ENCODE data around the gene SDR39U1. TPM values are rescaled to one million over a fixed set of nuclear protein-coding genes. Genes with fewer than 3 reads are reported as not detected.

SDR39U1 gene
- total RNA-seq, 4 donors from 2014 or later, result 16.1 to 36.0 (median 20.4) TPM

- Histone ChIP-seq H3K4me1 (peaks cover 30 to 72% (median 42%) of the 10 kb centered on the region in 3 donors), H3K27me3 (no peaks in the 10 kb centered on the region), H3K36me3 (peaks cover 30 to 84% (median 37%) of the 10 kb centered on the region in 3 donors), H3K4me3 (no peak overlapping the region), H3K27ac (peak overlapping the region in 2 of 4 donors; percentile 2 to 70), H3K9me3 (no peaks in the 10 kb centered on the region)
- 74 to 87% methylated on average over 3 of the region's 3 CpGs for WGBS, 2 donors
- DNase-seq, result no peak
- TF ChIP-seq, protein P1, sequence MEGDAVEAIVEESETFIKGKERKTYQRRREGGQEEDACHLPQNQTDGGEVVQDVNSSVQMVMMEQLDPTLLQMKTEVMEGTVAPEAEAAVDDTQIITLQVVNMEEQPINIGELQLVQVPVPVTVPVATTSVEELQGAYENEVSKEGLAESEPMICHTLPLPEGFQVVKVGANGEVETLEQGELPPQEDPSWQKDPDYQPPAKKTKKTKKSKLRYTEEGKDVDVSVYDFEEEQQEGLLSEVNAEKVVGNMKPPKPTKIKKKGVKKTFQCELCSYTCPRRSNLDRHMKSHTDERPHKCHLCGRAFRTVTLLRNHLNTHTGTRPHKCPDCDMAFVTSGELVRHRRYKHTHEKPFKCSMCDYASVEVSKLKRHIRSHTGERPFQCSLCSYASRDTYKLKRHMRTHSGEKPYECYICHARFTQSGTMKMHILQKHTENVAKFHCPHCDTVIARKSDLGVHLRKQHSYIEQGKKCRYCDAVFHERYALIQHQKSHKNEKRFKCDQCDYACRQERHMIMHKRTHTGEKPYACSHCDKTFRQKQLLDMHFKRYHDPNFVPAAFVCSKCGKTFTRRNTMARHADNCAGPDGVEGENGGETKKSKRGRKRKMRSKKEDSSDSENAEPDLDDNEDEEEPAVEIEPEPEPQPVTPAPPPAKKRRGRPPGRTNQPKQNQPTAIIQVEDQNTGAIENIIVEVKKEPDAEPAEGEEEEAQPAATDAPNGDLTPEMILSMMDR (IDR thresholded peaks at IDR 0.05), result no peak
- no peak for TF ChIP-seq POLR2A (IDR thresholded peaks at IDR 0.05)
- intact Hi-C loops (cut with DNase I), result loop anchor here (5.0 kb wide), 2 partner anchors 67 to 102 kb away; partner anchors contain the start of gene NFATC4
These were observed 7.9 kb downstream of the SDR39U1 start for GRCh38 chr14:24434676-24435075.

GRCh38 chr14:24434036-24434435, 8.5 kb downstream of the SDR39U1 start:
- DNase-seq, result no peak
- WGBS, 2 donors, result 72 to 75% methylated on average over 7 of the region's 7 CpGs

DNA sequence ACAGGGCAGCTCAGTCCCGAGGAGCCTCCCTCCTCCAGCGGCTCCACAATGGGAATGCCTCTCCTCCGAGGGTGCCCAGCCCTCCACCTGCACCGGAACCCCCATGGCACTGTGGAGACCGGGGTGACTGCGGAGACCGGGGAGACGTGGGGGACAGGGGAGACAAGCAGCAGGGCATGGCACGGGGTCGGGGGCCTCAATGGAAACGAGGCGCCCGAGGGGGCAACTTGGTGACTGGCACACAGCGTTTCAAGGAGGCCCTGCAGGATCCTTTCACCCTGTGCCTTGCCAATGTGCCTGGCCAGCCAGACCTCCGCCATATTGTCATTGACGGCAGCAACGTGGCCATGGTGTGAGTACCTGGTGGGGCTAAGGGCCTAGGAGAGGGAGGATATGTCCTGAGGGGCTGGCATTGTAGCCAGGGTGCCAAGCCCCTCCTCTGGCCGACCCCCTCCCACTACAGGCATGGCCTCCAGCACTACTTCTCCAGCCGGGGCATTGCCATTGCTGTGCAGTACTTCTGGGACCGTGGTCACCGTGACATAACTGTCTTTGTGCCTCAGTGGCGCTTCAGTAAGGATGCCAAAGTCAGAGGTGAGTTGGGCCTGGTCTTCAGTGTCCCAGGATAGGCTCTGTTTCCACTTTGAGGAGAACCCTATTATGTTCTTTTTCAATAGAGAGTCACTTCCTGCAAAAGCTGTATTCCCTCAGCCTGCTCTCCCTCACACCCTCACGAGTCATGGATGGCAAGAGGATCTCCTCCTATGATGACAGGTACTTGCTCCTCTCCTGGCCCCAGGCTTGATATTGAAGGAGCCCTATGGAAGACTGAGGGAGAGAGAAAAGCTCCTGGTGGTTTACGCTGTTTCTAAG, 10.1 kb downstream of the SDR39U1 start:
- intact Hi-C loops (cut with DNase I), result loop anchor here (5.0 kb wide), 2 partner anchors 65 to 100 kb away; partner anchors contain the start of gene NFATC4
- no peak for TF ChIP-seq POLR2A (IDR thresholded peaks at IDR 0.05)
- TF ChIP-seq, protein P1 (IDR thresholded peaks at IDR 0.05), result no peak
- Histone ChIP-seq H3K27ac (peak overlapping the region in 3 of 4 donors; percentile 97 to 99 (median 99)), H3K27me3 (no peaks in the 10 kb centered on the region), H3K4me1 (peaks cover 34 to 77% (median 46%) of the 10 kb centered on the region in 3 donors), H3K36me3 (peaks cover 19 to 62% (median 27%) of the 10 kb centered on the region in 3 donors), H3K4me3 (peak overlapping the region in 3 of 4 donors; percentile 79 to 88 (median 80)), H3K9me3 (no peaks in the 10 kb centered on the region)
- 79 to 83% methylated on average over 6 to 18 of the region's 24 CpGs for WGBS, 2 donors
- no peak for DNase-seq

More at GRCh38 chr14:24434036-24434435, 8.5 kb downstream of the SDR39U1 start:
- H3K36me3 ChIP-seq, result peaks cover 30 to 78% (median 37%) of the 10 kb centered on the region in 3 donors
- peaks cover 35 to 77% (median 48%) of the 10 kb centered on the region in 3 donors for H3K4me1 ChIP-seq
- intact Hi-C loops (cut with DNase I), result loop anchor here (5.0 kb wide), 2 partner anchors 67 to 102 kb away; partner anchors contain the start of gene NFATC4
- H3K27ac ChIP-seq, result no peak overlapping the region
- TF ChIP-seq, protein P1 (IDR thresholded peaks at IDR 0.05), result no peak
- no peak for TF ChIP-seq POLR2A (IDR thresholded peaks at IDR 0.05)
- no peaks in the 10 kb centered on the region for H3K27me3 ChIP-seq
- no peak overlapping the region for H3K4me3 ChIP-seq
- H3K9me3 ChIP-seq, result no peaks in the 10 kb centered on the region

GRCh38 chr14:24431569-24432258, 10.9 kb downstream of the SDR39U1 start:
- Histone ChIP-seq H3K27me3 (no peaks in the 10 kb centered on the region), H3K4me3 (peak overlapping the region in 3 of 4 donors; percentile 79 to 88 (median 80)), H3K27ac (peak overlapping the region; percentile 93 to 99 (median 98)), H3K36me3 (peaks cover 14 to 54% (median 20%) of the 10 kb centered on the region in 3 donors), H3K4me1 (peaks cover 27 to 77% (median 43%) of the 10 kb centered on the region in 3 donors), H3K9me3 (no peaks in the 10 kb centered on the region)
- peak; percentile 56 for DNase-seq
- WGBS, 2 donors, result 17 to 22% methylated on average over 4 to 10 of the region's 15 CpGs
- intact Hi-C loops (cut with DNase I), result loop anchor here (5.0 kb wide), 2 partner anchors 64 to 99 kb away; partner anchors contain the start of gene NFATC4
- TF ChIP-seq, protein P1 (IDR thresholded peaks at IDR 0.05), result peak; percentile 85 to 96 (median 92)
- TF ChIP-seq POLR2A (IDR thresholded peaks at IDR 0.05), result no peak

Measured in esophagus squamous epithelium (tissue), 5 donors.